ENCODE data around the gene GRID1.

- TF ChIP-seq GATA2 (IDR thresholded peaks at IDR 0.05; ENCODE audit: low read depth, low read length) (no peak), GATA3 (IDR thresholded peaks at IDR 0.05; ENCODE audit: low read depth, low read length) (no peak)
Observed at GRCh38 chr10:86111902-86112545, 254.6 kb downstream of the GRID1 start.

Data from SH-SY5Y (cell line).